Liver (tissue), 9 donors: ENCODE measurements around the gene PYROXD2. TPM values are rescaled to one million over a fixed set of nuclear protein-coding genes. Genes with fewer than 3 reads are reported as not detected.

Experiments used
- DNase-seq: peaks from one replicate; pipeline ENCODE4 v3.0.0-alpha.2; 2017; ENCODE audit warnings: low spot score
- H3K27ac ChIP-seq, 2 donors: one replicate each; pipeline ENCODE4 v1.7.0; 2013; ENCODE audit warnings: inconsistent platforms in 2 of 2, low read length in 2 of 2, control low read depth in 1 of 2, low read depth in 1 of 2, mild to moderate bottlenecking in 1 of 2
- H3K27me3 ChIP-seq, 4 donors: one replicate each; pipeline versions ENCODE4 v1.6.1 to v1.7.0; 2013; ENCODE audit warnings: low read length in 3 of 4, inconsistent platforms in 1 of 4, mild to moderate bottlenecking in 1 of 4, moderate library complexity in 1 of 4; ENCODE audit not compliant: control insufficient read depth in 4 of 4, insufficient read depth in 4 of 4
- H3K36me3 ChIP-seq, 4 donors: one replicate each; pipeline versions ENCODE4 v1.6.1 to v1.7.0; 2013; ENCODE audit warnings: low read length in 3 of 4, mild to moderate bottlenecking in 3 of 4, low read depth in 1 of 4, moderate library complexity in 1 of 4; ENCODE audit not compliant: control insufficient read depth in 4 of 4, insufficient read depth in 3 of 4
- H3K4me1 ChIP-seq, 4 donors: one replicate each; pipeline versions ENCODE4 v1.6.1 to v1.7.0; 2013; ENCODE audit warnings: low read length in 3 of 4, mild to moderate bottlenecking in 3 of 4, moderate library complexity in 1 of 4; ENCODE audit not compliant: control insufficient read depth in 4 of 4, insufficient read depth in 4 of 4
- H3K4me3 ChIP-seq, 3 donors: one replicate each; pipeline versions ENCODE4 v1.6.1 to v1.7.0; 2013; ENCODE audit warnings: low read length in 3 of 3, control low read depth in 1 of 3, low read depth in 1 of 3, mild to moderate bottlenecking in 1 of 3
- H3K9ac ChIP-seq, 2 donors: one replicate each; pipeline ENCODE4 v1.7.0; 2013; ENCODE audit warnings: low read length in 2 of 2, mild to moderate bottlenecking in 2 of 2, moderate library complexity in 2 of 2, control low read depth in 1 of 2, low read depth in 1 of 2
- H3K9me3 ChIP-seq, 4 donors: one replicate each; pipeline versions ENCODE4 v1.6.1 to v1.7.0; 2013; ENCODE audit warnings: low read length in 3 of 4; ENCODE audit not compliant: control insufficient read depth in 4 of 4
- ATF3 ChIP-seq: IDR thresholded peaks from 2 replicates; pipeline ENCODE4 v1.6.1; 2016; ENCODE audit warnings: antibody characterized with exemption
- CTCF ChIP-seq: fragments of 150-350 bp; IDR thresholded peaks from 2 replicates; pipeline ENCODE4 v1.5.1; 2017; ENCODE audit warnings: improper control_type of control experiment, low read depth, low read length; ENCODE audit not compliant: missing input control
- EGR1 ChIP-seq, 2 donors: IDR thresholded peaks; 2 replicates each; pipeline ENCODE4 v1.6.1; 2016 to 2018; ENCODE audit warnings: antibody characterized with exemption in 2 of 2, low read depth in 2 of 2
- FOXA1 ChIP-seq: IDR thresholded peaks from 2 replicates; pipeline ENCODE4 v1.6.1; 2016; ENCODE audit warnings: antibody characterized with exemption
- FOXA2 ChIP-seq: IDR thresholded peaks from 2 replicates; pipeline ENCODE4 v1.6.1; 2016; ENCODE audit warnings: antibody characterized with exemption
- GABPA ChIP-seq, 2 donors: IDR thresholded peaks in 1 of 2; conservative IDR thresholded peaks in 1 of 2; 2 replicates each; pipeline ENCODE4 v1.6.1; 2016; ENCODE audit warnings: antibody characterized with exemption in 2 of 2, mild to moderate bottlenecking in 1 of 2, moderate library complexity in 1 of 2
- HNF4A ChIP-seq, 2 donors: conservative IDR thresholded peaks; 2 replicates each; pipeline ENCODE4 v1.6.1; 2016; ENCODE audit warnings: antibody characterized with exemption in 2 of 2, mild to moderate bottlenecking in 2 of 2
- HNF4G ChIP-seq: IDR thresholded peaks from 2 replicates; pipeline ENCODE4 v1.6.1; 2016; ENCODE audit warnings: antibody characterized with exemption
- JUND ChIP-seq, 2 donors: IDR thresholded peaks; 2 replicates each; pipeline ENCODE4 v1.6.1; 2016; ENCODE audit warnings: antibody characterized with exemption in 2 of 2
- MAX ChIP-seq: IDR thresholded peaks from 2 replicates; pipeline ENCODE4 v1.6.1; 2016; ENCODE audit warnings: antibody characterized with exemption
- NR2F2 ChIP-seq: IDR thresholded peaks from 2 replicates; pipeline ENCODE4 v1.6.1; 2016; ENCODE audit warnings: antibody characterized with exemption
- RAD21 ChIP-seq, 2 donors: IDR thresholded peaks; 2 replicates each; pipeline ENCODE4 v1.6.1; 2016; ENCODE audit warnings: antibody characterized with exemption in 2 of 2, mild to moderate bottlenecking in 2 of 2
- REST ChIP-seq: IDR thresholded peaks from 2 replicates; pipeline ENCODE4 v1.6.1; 2016; ENCODE audit warnings: antibody characterized with exemption, mild to moderate bottlenecking
- RXRA ChIP-seq, 2 donors: IDR thresholded peaks; 2 replicates each; pipeline ENCODE4 v1.6.1; 2017 to 2018; ENCODE audit warnings: antibody characterized with exemption in 2 of 2, mild to moderate bottlenecking in 1 of 2
- TAF1 ChIP-seq: conservative IDR thresholded peaks from 2 replicates; pipeline ENCODE4 v1.6.1; 2016; ENCODE audit warnings: antibody characterized with exemption, mild to moderate bottlenecking
- YY1 ChIP-seq: IDR thresholded peaks from 2 replicates; pipeline ENCODE4 v1.6.1; 2016; ENCODE audit warnings: antibody characterized with exemption, mild to moderate bottlenecking
- ZBTB33 ChIP-seq: IDR thresholded peaks from 2 replicates; pipeline ENCODE4 v1.6.1; 2016; ENCODE audit warnings: antibody characterized with exemption
- WGBS: extraction: QIAGEN DNeasy Blood & Tissue Kit; methylation state at CpG from one replicate; pipeline ENCODE4 v1.1.7; 2013; 5-methylcytosine and 5-hydroxymethylcytosine counted together
- polyA plus RNA-seq, 2 donors: library from polyadenylated mRNA; stranded (reverse) in 1 of 2; unstranded in 1 of 2; fragments of 200-250 nt in 1 of 2; fragments of >200 nt in 1 of 2; fragmentation: Nextera tagmentation in 1 of 2; extraction: Ambion mirVana in 1 of 2; gene quantifications; one replicate each; pipeline versions ENCODE4 v1.2.1 to v1.2.3, GENCODE V29; 2013 to 2015
- total RNA-seq, 2 donors: library from RNA; depleted of rRNA; stranded (reverse); fragments of >200 nt; gene quantifications; one replicate each; pipeline ENCODE4 v1.2.3, GENCODE V29; 2014
- donor health status: healthy.
- donor health status: healthy.
- donor health status: healthy.
- donor health status: healthy.
- donor health status: healthy.

The PYROXD2 gene
- total and polyA plus RNA-seq, 4 donors = 2.3 to 9.0 (median 4.5) TPM

GRCh38 chr10:98384531-98385133 is 30.4 kb downstream of the PYROXD2 start:
- Histone ChIP-seq H3K4me1 (no peaks in the 10 kb centered on the region), H3K4me3 (no peak overlapping the region), H3K9ac (no peak overlapping the region), H3K9me3 (no peaks in the 10 kb centered on the region), H3K36me3 (peaks cover 0 to 11% (median 3%) of the 10 kb centered on the region in 4 donors), H3K27ac (no peak overlapping the region), H3K27me3 (no peaks in the 10 kb centered on the region)
- TF ChIP-seq FOXA2 = no peak
- DNase-seq = no peak
- WGBS = 96% methylated on average over 9 of the region's 9 CpGs

- H3K27ac ChIP-seq = no peak overlapping the region
- no peaks in the 10 kb centered on the region for H3K9me3 ChIP-seq
- TF ChIP-seq JUND (IDR thresholded peaks at IDR 0.05) (no peak), NR2F2 (no peak), FOXA2 (no peak), RXRA (IDR thresholded peaks at IDR 0.05) (no peak), HNF4G (no peak), ATF3 (no peak), FOXA1 (no peak), CTCF (no peak), RAD21 (IDR thresholded peaks at IDR 0.05) (no peak), YY1 (no peak), TAF1 (no peak), EGR1 (IDR thresholded peaks at IDR 0.05; ENCODE audit: low read depth in 2 of 2) (no peak), ZBTB33 (no peak), GABPA (IDR thresholded peaks at IDR 0.05 in 1 of 2, conservative IDR thresholded peaks at IDR 0.05 in 1 of 2) (no peak), HNF4A (conservative IDR thresholded peaks at IDR 0.05) (no peak), MAX (no peak), REST (no peak)
- no peak for DNase-seq
- no peaks in the 10 kb centered on the region for H3K4me1 ChIP-seq
- no peak overlapping the region for H3K4me3 ChIP-seq
- WGBS = 94% methylated on average over 6 of the region's 6 CpGs
- peaks cover 0 to 11% (median 3%) of the 10 kb centered on the region in 4 donors for H3K36me3 ChIP-seq
- no peaks in the 10 kb centered on the region for H3K27me3 ChIP-seq
- no peak overlapping the region for H3K9ac ChIP-seq
These were observed 31.1 kb downstream of the PYROXD2 start for GRCh38 chr10:98383869-98384268.
